CD14-positive monocyte (primary cell): Measurements from ENCODE around the gene DCTN2. TPM values are rescaled to one million over a fixed set of nuclear protein-coding genes. Genes with fewer than 3 reads are reported as not detected.
A peak's percentile ranks its signal among the peaks of the same experiment; 100 is the strongest.

ENCODE experiments used
- DNase-seq, 3 donors: peaks; one replicate each; pipeline ENCODE4 v3.0.0-alpha.2; 2011 to 2022
- H2AFZ ChIP-seq: 2 replicates; pipeline ENCODE4 v1.6.0; 2012; ENCODE audit warnings: mild to moderate bottlenecking, low read depth, low read length, inconsistent platforms; ENCODE audit not compliant: insufficient read depth, poor library complexity, severe bottlenecking
- H3K27ac ChIP-seq, 2 donors: 1 replicate in 1 of 2; 2 replicates in 1 of 2; pipeline ENCODE4 v1.5.1; 2012 to 2013; ENCODE audit warnings: low read length in 2 of 2, control low read depth in 1 of 2, inconsistent platforms in 1 of 2, low read depth in 1 of 2, mild to moderate bottlenecking in 1 of 2
- H3K27me3 ChIP-seq, 2 donors: one replicate each; pipeline versions ENCODE4 v1.6.0 to v1.6.1; 2011 to 2013; ENCODE audit warnings: low read length in 2 of 2; ENCODE audit not compliant: control insufficient read depth in 2 of 2, insufficient read depth in 2 of 2
- H3K36me3 ChIP-seq, 2 donors: replicated peaks in 1 of 2; 1 replicate in 1 of 2; 2 replicates in 1 of 2; pipeline versions ENCODE4 v1.5.1 to v1.6.1; 2012 to 2013; ENCODE audit warnings: low read length in 2 of 2, control low read depth in 1 of 2, inconsistent platforms in 1 of 2, mild to moderate bottlenecking in 1 of 2; ENCODE audit not compliant: insufficient read depth in 2 of 2, control insufficient read depth in 1 of 2
- H3K4me1 ChIP-seq, 2 donors: 1 replicate in 1 of 2; 2 replicates in 1 of 2; pipeline versions ENCODE4 v1.5.1 to v1.6.1; 2012 to 2013; ENCODE audit warnings: low read length in 2 of 2, control low read depth in 1 of 2, inconsistent platforms in 1 of 2, mild to moderate bottlenecking in 1 of 2, moderate library complexity in 1 of 2; ENCODE audit not compliant: insufficient read depth in 2 of 2, control insufficient read depth in 1 of 2
- H3K4me2 ChIP-seq: replicated peaks from 2 replicates; pipeline ENCODE3; 2012; ENCODE audit warnings: low read length, moderate library complexity, mild to moderate bottlenecking; ENCODE audit not compliant: poor library complexity, severe bottlenecking; ENCODE audit errors: extremely low read depth
- H3K4me3 ChIP-seq, 3 experiments: fragments of 200-600 bp in 1 of 3; sonication (generic) in 1 of 3; replicated peaks in 1 of 3; 1 replicate in 2 of 3; 2 replicates in 1 of 3; pipeline ENCODE4 v1.5.1; 2011 to 2013; ENCODE audit warnings: low read length in 3 of 3, mild to moderate bottlenecking in 3 of 3, control low read depth in 2 of 3, low read depth in 2 of 3, inconsistent platforms in 1 of 3, moderate library complexity in 1 of 3
- H3K79me2 ChIP-seq: 2 replicates; pipeline ENCODE4 v1.6.0; 2012; ENCODE audit warnings: mild to moderate bottlenecking, control low read depth, inconsistent platforms, low read length, moderate library complexity; ENCODE audit not compliant: insufficient read depth
- H3K9ac ChIP-seq: 2 replicates; pipeline ENCODE4 v1.6.0; 2017; ENCODE audit warnings: low read length, mild to moderate bottlenecking; ENCODE audit not compliant: insufficient read depth, poor library complexity, severe bottlenecking
- H3K9me3 ChIP-seq, 2 donors: replicated peaks in 1 of 2; 1 replicate in 1 of 2; 2 replicates in 1 of 2; pipeline versions ENCODE4 v1.5.1 to v1.6.1; 2012 to 2013; ENCODE audit warnings: low read length in 2 of 2, control low read depth in 1 of 2; ENCODE audit not compliant: control insufficient read depth in 1 of 2, insufficient read depth in 1 of 2
- H4K20me1 ChIP-seq: 2 replicates; pipeline ENCODE4 v1.6.0; 2012; ENCODE audit warnings: mild to moderate bottlenecking, low read length, control low read depth, moderate library complexity; ENCODE audit not compliant: insufficient read depth
- H3K27ac Mint-ChIP-seq, 7 donors: one replicate each; pipeline ENCODE4 v1.8.0; 2020; ENCODE audit warnings: mild to moderate bottlenecking in 7 of 7, mixed read lengths in 7 of 7, moderate library complexity in 6 of 7, inconsistent platforms in 2 of 7
- H3K27me3 Mint-ChIP-seq, 3 donors: one replicate each; pipeline ENCODE4 v1.8.0; 2021 to 2022; ENCODE audit warnings: low read depth in 3 of 3, mild to moderate bottlenecking in 3 of 3, mixed read lengths in 3 of 3, moderate library complexity in 3 of 3, inconsistent platforms in 1 of 3
- H3K36me3 Mint-ChIP-seq, 2 donors: one replicate each; pipeline ENCODE4 v1.8.0; 2020; ENCODE audit warnings: mixed read lengths in 2 of 2, inconsistent platforms in 1 of 2, mild to moderate bottlenecking in 1 of 2
- H3K4me1 Mint-ChIP-seq: one replicate; pipeline ENCODE4 v1.8.0; 2020; ENCODE audit warnings: mild to moderate bottlenecking, mixed read lengths
- H3K4me3 Mint-ChIP-seq, 2 donors: one replicate each; pipeline ENCODE4 v1.8.0; 2020; ENCODE audit warnings: mild to moderate bottlenecking in 2 of 2, mixed read lengths in 2 of 2, moderate library complexity in 1 of 2
- H3K9me3 Mint-ChIP-seq, 7 donors: one replicate each; pipeline ENCODE4 v1.8.0; 2020 to 2022; ENCODE audit warnings: mixed read lengths in 7 of 7, mild to moderate bottlenecking in 6 of 7, moderate library complexity in 6 of 7, inconsistent platforms in 2 of 7
- CTCF ChIP-seq: fragments of 200-600 bp; IDR thresholded peaks from one replicate; pipeline ENCODE4 v1.8.0; 2022; ENCODE audit warnings: antibody characterized with exemption, mild to moderate bottlenecking
- WGBS: methylation state at CpG from one replicate; pipeline ENCODE4 v1.1.5; 2013; ENCODE audit warnings: missing lambda C conversion rate; ENCODE audit not compliant: insufficient coverage; 5-methylcytosine and 5-hydroxymethylcytosine counted together
- intact Hi-C, 2 donors: fragments of 100-400 bp; cut with micrococcal nuclease; formaldehyde crosslinking; loops; one replicate each; pipeline versions ENCODE4 v1.15.0 to v1.15.1; 2023
- polyA plus RNA-seq, 3 donors: library from polyadenylated mRNA; depleted of rRNA in 1 of 3; unstranded in 2 of 3; stranded (reverse) in 1 of 3; fragments of 300-500 nt in 2 of 3; fragments of >200 nt in 1 of 3; fragmentation: Illumina TruSeq in 2 of 3; gene quantifications; 1 replicate in 2 of 3; 2 replicates in 1 of 3; pipeline ENCODE4 v1.2.3, GENCODE V29; 2012 to 2021
- small RNA-seq: library from RNA; depleted of rRNA; stranded (forward); fragments of <200 nt; gene quantifications from one replicate; pipeline ENCODE3, GENCODE V24; 2012; ENCODE audit warnings: low read depth; ENCODE audit not compliant: insufficient read length

Gene DCTN2
- polyA plus RNA-seq, 3 donors: 72.8 to 94.5 (median 82.2) TPM

- Histone ChIP-seq H3K27me3 (no peaks in the 10 kb centered on the region), H3K9me3 (no peaks in the 10 kb centered on the region), H4K20me1 (no peaks in the 10 kb centered on the region), H3K4me2 (no peak overlapping the region), H3K27ac (no peak overlapping the region), H3K79me2 (peaks cover 38% of the 10 kb centered on the region), H2AFZ (no peak overlapping the region), H3K9ac (no peak overlapping the region), H3K4me1 (peaks cover 29 to 41% of the 10 kb centered on the region in 2 donors), H3K4me3 (no peak overlapping the region), H3K36me3 (no peaks in the 10 kb centered on the region)
- peaks cover 0 to 2% (median 0%) of the 10 kb centered on the region in 3 donors for H3K27me3 Mint-ChIP-seq
- H3K36me3 Mint-ChIP-seq: peaks cover 9 to 19% of the 10 kb centered on the region in 2 donors
- no peaks in the 10 kb centered on the region for H3K9me3 Mint-ChIP-seq
- no peak for TF ChIP-seq CTCF
- H3K4me1 Mint-ChIP-seq: peaks cover 42% of the 10 kb centered on the region
- no peak overlapping the region for H3K4me3 Mint-ChIP-seq
- intact Hi-C loops: no loop called here
- peak overlapping the region in 2 of 7 donors; percentile 4 to 48 for H3K27ac Mint-ChIP-seq
- no peak for DNase-seq
- no CpG with 5 or more reads among the region's 1 CpG for WGBS
Measured at GRCh38 chr12:57481671-57482070, 65.3 kb downstream of the DCTN2 start.

Small RNA genes within 50 kb of the gene (small RNA-seq; reads per million reads assigned to genes)
- not detected for gene MIR616

Other genes with a start within 250 kb of the DCTN2 start
- 10 to 100 TPM in 1 of 3 donors, 1 to 10 TPM in 2; 4.2 to 69.4 (median 7.3) TPM for gene R3HDM2, start 116.1 kb downstream of the DCTN2 start, polyA plus RNA-seq
- gene INHBC, start 112.4 kb downstream of the DCTN2 start, polyA plus RNA-seq: not detected
- gene INHBE, start 91.9 kb downstream of the DCTN2 start, polyA plus RNA-seq: not detected
- under 1 TPM in 1 of 3 donors, not detected in 2; 0.05 TPM for gene GLI1, start 87.4 kb downstream of the DCTN2 start, polyA plus RNA-seq
- gene ARHGAP9, start 67.3 kb downstream of the DCTN2 start, polyA plus RNA-seq: 100 to 1,000 TPM; 211 to 581 (median 213) TPM
- 100 to 1,000 TPM in 1 of 3 donors, 10 to 100 TPM in 2; 63.5 to 164 (median 79.8) TPM for gene MARS1, start 59.1 kb downstream of the DCTN2 start, polyA plus RNA-seq
- 100 to 1,000 TPM in 1 of 3 donors, 1 to 10 TPM in 2; 9.3 to 163 (median 9.4) TPM for gene DDIT3, start 26.7 kb downstream of the DCTN2 start, polyA plus RNA-seq
- gene MBD6, start 24.4 kb downstream of the DCTN2 start, polyA plus RNA-seq: 10 to 100 TPM in 1 of 3 donors, 1 to 10 TPM in 2; 2.4 to 47.7 (median 2.6) TPM
- gene KIF5A, start 2.9 kb upstream of the DCTN2 start, polyA plus RNA-seq: under 1 TPM in 1 of 3 donors, not detected in 2; 0.01 TPM
- 10 to 100 TPM; 12.3 to 18.6 (median 16.9) TPM for gene PIP4K2C, start 44.0 kb upstream of the DCTN2 start, polyA plus RNA-seq
- gene DTX3, start 57.6 kb upstream of the DCTN2 start, polyA plus RNA-seq: 1 to 10 TPM in 1 of 3 donors, under 1 TPM in 1, not detected in 1; 0.08 to 1.3 TPM
- not detected for gene ARHGEF25, start 64.2 kb upstream of the DCTN2 start, polyA plus RNA-seq
- gene B4GALNT1, start 86.0 kb upstream of the DCTN2 start, polyA plus RNA-seq: not detected
- gene OS9, start 146.9 kb upstream of the DCTN2 start, polyA plus RNA-seq: 100 to 1,000 TPM in 2 of 3 donors, 10 to 100 TPM in 1; 90.9 to 484 (median 128) TPM
- gene AGAP2, start 191.6 kb upstream of the DCTN2 start, polyA plus RNA-seq: 1 to 10 TPM in 1 of 3 donors, under 1 TPM in 2; 0.20 to 3.4 (median 0.65) TPM
- 10 to 100 TPM; 20.6 to 48.1 (median 43.0) TPM for gene TSPAN31, start 197.8 kb upstream of the DCTN2 start, polyA plus RNA-seq
- gene CDK4, start 205.1 kb upstream of the DCTN2 start, polyA plus RNA-seq: 10 to 100 TPM; 26.2 to 38.4 (median 27.4) TPM
- gene MARCHF9, start 207.9 kb upstream of the DCTN2 start, polyA plus RNA-seq: 1 to 10 TPM in 1 of 3 donors, under 1 TPM in 2; 0.14 to 9.5 (median 0.23) TPM
- under 1 TPM in 1 of 3 donors, not detected in 2; 0.81 TPM for gene CYP27B1, start 219.9 kb upstream of the DCTN2 start, polyA plus RNA-seq
- gene METTL1, start 224.9 kb upstream of the DCTN2 start, polyA plus RNA-seq: 1 to 10 TPM; 3.4 to 5.0 (median 3.7) TPM
- 1 to 10 TPM; 3.4 to 4.2 (median 3.4) TPM for gene EEF1AKMT3, start 225.4 kb upstream of the DCTN2 start, polyA plus RNA-seq
- gene TSFM, start 235.6 kb upstream of the DCTN2 start, polyA plus RNA-seq: 10 to 100 TPM in 2 of 3 donors, 1 to 10 TPM in 1; 4.5 to 22.6 (median 21.8) TPM